ENCODE results near the gene BLCAP. TPM values are rescaled to one million over a fixed set of nuclear protein-coding genes. Genes with fewer than 3 reads are reported as not detected.
"Not testable (repeated sequence)": the region's sequence is repeated elsewhere in the genome, so short reads cannot be mapped to it uniquely, and the experiment has no call there.

BLCAP gene
- polyA plus RNA-seq, 4 donors, result 57.3 to 80.9 (median 65.8) TPM

GRCh38 chr20:37498066-37498665, 29.5 kb downstream of the BLCAP start:
- no peak for FAIRE-seq

GRCh38 chr20:37494796-37495195, 32.9 kb downstream of the BLCAP start:
- Histone ChIP-seq H3K9me3 (ENCODE audit: control insufficient read depth in 2 of 2, insufficient read depth in 1 of 2, low read depth in 1 of 2, low read length in 1 of 2) (no peaks in the 10 kb centered on the region), H3K4me3 (ENCODE audit: low read depth in 1 of 3, low read length in 3 of 3) (no peak overlapping the region), H3K36me3 (ENCODE audit: control insufficient read depth in 3 of 3, insufficient read depth in 2 of 3, low read depth in 1 of 3, low read length in 3 of 3) (peaks cover 0 to 24% (median 0%) of the 10 kb centered on the region in 3 donors), H3K27ac (ENCODE audit: low read depth in 1 of 3, low read length in 2 of 3) (no peak overlapping the region), H3K27me3 (ENCODE audit: control insufficient read depth in 3 of 3, insufficient read depth in 3 of 3, low read length in 3 of 3) (no peaks in the 10 kb centered on the region), H3K4me1 (ENCODE audit: control insufficient read depth in 3 of 3, insufficient read depth in 2 of 3, low read depth in 1 of 3, low read length in 2 of 3) (no peaks in the 10 kb centered on the region)
- WGBS, 3 donors, result 80 to 87% (median 86%) methylated on average over 5 of the region's 5 CpGs
- DNase-seq (no peak), FAIRE-seq (no peak)

More at GRCh38 chr20:37498066-37498665, 29.5 kb downstream of the BLCAP start:
- no peak overlapping the region for H3K27ac ChIP-seq (ENCODE audit: low read depth in 1 of 3, low read length in 2 of 3)
- no peaks in the 10 kb centered on the region for H3K9me3 ChIP-seq (ENCODE audit: control insufficient read depth in 2 of 2, insufficient read depth in 1 of 2, low read depth in 1 of 2, low read length in 1 of 2)
- H3K36me3 ChIP-seq (ENCODE audit: control insufficient read depth in 3 of 3, insufficient read depth in 2 of 3, low read depth in 1 of 3, low read length in 3 of 3), result peaks cover 0 to 17% (median 0%) of the 10 kb centered on the region in 3 donors
- no peak overlapping the region for H3K4me3 ChIP-seq (ENCODE audit: low read depth in 1 of 3, low read length in 3 of 3)
- H3K4me1 ChIP-seq (ENCODE audit: control insufficient read depth in 3 of 3, insufficient read depth in 2 of 3, low read depth in 1 of 3, low read length in 2 of 3), result peaks cover 0 to 2% (median 0%) of the 10 kb centered on the region in 3 donors
- no peaks in the 10 kb centered on the region for H3K27me3 ChIP-seq (ENCODE audit: control insufficient read depth in 3 of 3, insufficient read depth in 3 of 3, low read length in 3 of 3)
- no peak for DNase-seq
- WGBS, 3 donors, result 77 to 94% (median 92%) methylated on average over 2 of the region's 2 CpGs

- no peak for DNase-seq
Observed at GRCh38 chr20:37494301-37494700, 33.4 kb downstream of the BLCAP start.

GRCh38 chr20:37492945-37493344, 34.7 kb downstream of the BLCAP start:
- DNase-seq, result no peak
- Histone ChIP-seq H3K27ac (ENCODE audit: low read depth in 1 of 3, low read length in 2 of 3) (no peak overlapping the region), H3K4me3 (ENCODE audit: low read depth in 1 of 3, low read length in 3 of 3) (no peak overlapping the region), H3K27me3 (ENCODE audit: control insufficient read depth in 3 of 3, insufficient read depth in 3 of 3, low read length in 3 of 3) (no peaks in the 10 kb centered on the region), H3K9me3 (ENCODE audit: control insufficient read depth in 2 of 2, insufficient read depth in 1 of 2, low read depth in 1 of 2, low read length in 1 of 2) (no peaks in the 10 kb centered on the region), H3K36me3 (ENCODE audit: control insufficient read depth in 3 of 3, insufficient read depth in 2 of 3, low read depth in 1 of 3, low read length in 3 of 3) (peaks cover 0 to 24% (median 0%) of the 10 kb centered on the region in 3 donors), H3K4me1 (ENCODE audit: control insufficient read depth in 3 of 3, insufficient read depth in 2 of 3, low read depth in 1 of 3, low read length in 2 of 3) (no peaks in the 10 kb centered on the region)
- 64 to 74% (median 70%) methylated on average over 2 of the region's 2 CpGs for WGBS, 3 donors
- FAIRE-seq, result no peak

More at GRCh38 chr20:37494301-37494700, 33.4 kb downstream of the BLCAP start:
- FAIRE-seq, result no peak
- 91 to 93% (median 92%) methylated on average over 8 of the region's 8 CpGs for WGBS, 3 donors
- no peak overlapping the region for H3K4me3 ChIP-seq (ENCODE audit: low read depth in 1 of 3, low read length in 3 of 3)
- H3K9me3 ChIP-seq (ENCODE audit: control insufficient read depth in 2 of 2, insufficient read depth in 1 of 2, low read depth in 1 of 2, low read length in 1 of 2), result no peaks in the 10 kb centered on the region
- no peaks in the 10 kb centered on the region for H3K27me3 ChIP-seq (ENCODE audit: control insufficient read depth in 3 of 3, insufficient read depth in 3 of 3, low read length in 3 of 3)
- no peak overlapping the region for H3K27ac ChIP-seq (ENCODE audit: low read depth in 1 of 3, low read length in 2 of 3)
- no peaks in the 10 kb centered on the region for H3K4me1 ChIP-seq (ENCODE audit: control insufficient read depth in 3 of 3, insufficient read depth in 2 of 3, low read depth in 1 of 3, low read length in 2 of 3)
- H3K36me3 ChIP-seq (ENCODE audit: control insufficient read depth in 3 of 3, insufficient read depth in 2 of 3, low read depth in 1 of 3, low read length in 3 of 3), result peaks cover 0 to 24% (median 0%) of the 10 kb centered on the region in 3 donors

GRCh38 chr20:37492096-37492625, 35.5 kb downstream of the BLCAP start:
- peaks cover 0 to 24% (median 0%) of the 10 kb centered on the region in 3 donors for H3K36me3 ChIP-seq (ENCODE audit: control insufficient read depth in 3 of 3, insufficient read depth in 2 of 3, low read depth in 1 of 3, low read length in 3 of 3)
- H3K27me3 ChIP-seq (ENCODE audit: control insufficient read depth in 3 of 3, insufficient read depth in 3 of 3, low read length in 3 of 3), result no peaks in the 10 kb centered on the region
- WGBS, 3 donors, result 90 to 96% (median 94%) methylated on average over 6 of the region's 6 CpGs
- no peaks in the 10 kb centered on the region for H3K4me1 ChIP-seq (ENCODE audit: control insufficient read depth in 3 of 3, insufficient read depth in 2 of 3, low read depth in 1 of 3, low read length in 2 of 3)
- no peak overlapping the region for H3K4me3 ChIP-seq (ENCODE audit: low read depth in 1 of 3, low read length in 3 of 3)
- DNase-seq, result no peak
- FAIRE-seq, result no peak
- H3K27ac ChIP-seq (ENCODE audit: low read depth in 1 of 3, low read length in 2 of 3), result no peak overlapping the region
- H3K9me3 ChIP-seq (ENCODE audit: control insufficient read depth in 2 of 2, insufficient read depth in 1 of 2, low read depth in 1 of 2, low read length in 1 of 2), result no peaks in the 10 kb centered on the region

GRCh38 chr20:37490663-37491350, 36.9 kb downstream of the BLCAP start:
- Histone ChIP-seq H3K4me1 (ENCODE audit: control insufficient read depth in 3 of 3, insufficient read depth in 2 of 3, low read depth in 1 of 3, low read length in 2 of 3) (no peaks in the 10 kb centered on the region), H3K9me3 (ENCODE audit: control insufficient read depth in 2 of 2, insufficient read depth in 1 of 2, low read depth in 1 of 2, low read length in 1 of 2) (no peaks in the 10 kb centered on the region), H3K4me3 (ENCODE audit: low read depth in 1 of 3, low read length in 3 of 3) (no peak overlapping the region), H3K36me3 (ENCODE audit: control insufficient read depth in 3 of 3, insufficient read depth in 2 of 3, low read depth in 1 of 3, low read length in 3 of 3) (peaks cover 0 to 24% (median 0%) of the 10 kb centered on the region in 3 donors), H3K27ac (ENCODE audit: low read depth in 1 of 3, low read length in 2 of 3) (no peak overlapping the region), H3K27me3 (ENCODE audit: control insufficient read depth in 3 of 3, insufficient read depth in 3 of 3, low read length in 3 of 3) (no peaks in the 10 kb centered on the region)
- WGBS, 3 donors, result 78 to 83% (median 82%) methylated on average over 7 of the region's 7 CpGs
- FAIRE-seq, result no peak
- DNase-seq, result no peak

- H3K27me3 ChIP-seq (ENCODE audit: control insufficient read depth in 3 of 3, insufficient read depth in 3 of 3, low read length in 3 of 3); H3K27ac ChIP-seq (ENCODE audit: low read depth in 1 of 3, low read length in 2 of 3); H3K4me1 ChIP-seq (ENCODE audit: control insufficient read depth in 3 of 3, insufficient read depth in 2 of 3, low read depth in 1 of 3, low read length in 2 of 3); H3K9me3 ChIP-seq (ENCODE audit: control insufficient read depth in 2 of 2, insufficient read depth in 1 of 2, low read depth in 1 of 2, low read length in 1 of 2); H3K4me3 ChIP-seq (ENCODE audit: low read depth in 1 of 3, low read length in 3 of 3); FAIRE-seq; DNase-seq; H3K36me3 ChIP-seq (ENCODE audit: control insufficient read depth in 3 of 3, insufficient read depth in 2 of 3, low read depth in 1 of 3, low read length in 3 of 3): not testable (repeated sequence)
- 95 to 97% (median 95%) methylated on average over 1 of the region's 1 CpG for WGBS, 3 donors
Observed at GRCh38 chr20:37486209-37486608, 41.5 kb downstream of the BLCAP start.

- no peak overlapping the region for H3K27ac ChIP-seq (ENCODE audit: low read depth in 1 of 3, low read length in 2 of 3)
- DNase-seq, result no peak
- no peak overlapping the region for H3K4me3 ChIP-seq (ENCODE audit: low read depth in 1 of 3, low read length in 3 of 3)
- H3K36me3 ChIP-seq (ENCODE audit: control insufficient read depth in 3 of 3, insufficient read depth in 2 of 3, low read depth in 1 of 3, low read length in 3 of 3), result no peaks in the 10 kb centered on the region
- H3K4me1 ChIP-seq (ENCODE audit: control insufficient read depth in 3 of 3, insufficient read depth in 2 of 3, low read depth in 1 of 3, low read length in 2 of 3), result no peaks in the 10 kb centered on the region
- no peak for FAIRE-seq
- H3K27me3 ChIP-seq (ENCODE audit: control insufficient read depth in 3 of 3, insufficient read depth in 3 of 3, low read length in 3 of 3), result no peaks in the 10 kb centered on the region
- no peaks in the 10 kb centered on the region for H3K9me3 ChIP-seq (ENCODE audit: control insufficient read depth in 2 of 2, insufficient read depth in 1 of 2, low read depth in 1 of 2, low read length in 1 of 2)
- 50 to 62% (median 54%) methylated on average over 3 of the region's 3 CpGs for WGBS, 3 donors
Observed at GRCh38 chr20:37484331-37484730, 43.3 kb downstream of the BLCAP start.
